ENCODE results near the gene ZP1. TPM values are rescaled to one million over a fixed set of nuclear protein-coding genes. Genes with fewer than 3 reads are reported as not detected.

The ZP1 gene
- total RNA-seq, 1 donor from 2014 or later: not detected

GRCh38 chr11:60830478-60831142 is 36.7 kb upstream of the ZP1 start:
- Histone ChIP-seq H3K27me3 (ENCODE audit: control insufficient read depth, insufficient read depth, low read length) (peaks cover 9% of the 10 kb centered on the region), H3K4me3 (ENCODE audit: low read depth, low read length) (no peak overlapping the region), H3K36me3 (ENCODE audit: control insufficient read depth, insufficient read depth, low read length) (no peaks in the 10 kb centered on the region)
- no peak for TF ChIP-seq CTCF (IDR thresholded peaks at IDR 0.05; ENCODE audit: insufficient read depth, low read length, poor library complexity, severe bottlenecking)
- DNase-seq (ENCODE audit: low read depth): no peak

DNA sequence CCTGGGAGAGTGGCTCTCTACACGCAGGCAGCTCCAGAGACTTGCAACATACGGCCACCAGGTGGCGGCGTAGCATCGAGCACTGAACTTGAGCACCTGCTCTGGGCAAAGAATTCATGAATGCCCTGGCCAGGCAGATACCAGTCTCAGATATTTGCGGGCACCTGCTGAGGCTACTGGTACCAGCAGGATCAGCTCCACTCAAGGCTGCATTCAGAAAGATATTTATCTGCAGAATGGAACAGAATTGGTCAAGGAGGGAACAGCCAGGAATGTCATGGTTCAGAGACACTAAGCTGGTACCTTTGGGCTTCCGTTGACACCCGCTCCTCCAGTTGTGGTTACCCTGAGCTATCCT is 36.2 kb upstream of the ZP1 start:
- peaks cover 9% of the 10 kb centered on the region for H3K27me3 ChIP-seq (ENCODE audit: control insufficient read depth, insufficient read depth, low read length)
- no peaks in the 10 kb centered on the region for H3K36me3 ChIP-seq (ENCODE audit: control insufficient read depth, insufficient read depth, low read length)
- DNase-seq (ENCODE audit: low read depth): peak; percentile 31
- no peak overlapping the region for H3K4me3 ChIP-seq (ENCODE audit: low read depth, low read length)
- TF ChIP-seq CTCF (IDR thresholded peaks at IDR 0.05; ENCODE audit: insufficient read depth, low read length, poor library complexity, severe bottlenecking): peak; percentile 92

DNA sequence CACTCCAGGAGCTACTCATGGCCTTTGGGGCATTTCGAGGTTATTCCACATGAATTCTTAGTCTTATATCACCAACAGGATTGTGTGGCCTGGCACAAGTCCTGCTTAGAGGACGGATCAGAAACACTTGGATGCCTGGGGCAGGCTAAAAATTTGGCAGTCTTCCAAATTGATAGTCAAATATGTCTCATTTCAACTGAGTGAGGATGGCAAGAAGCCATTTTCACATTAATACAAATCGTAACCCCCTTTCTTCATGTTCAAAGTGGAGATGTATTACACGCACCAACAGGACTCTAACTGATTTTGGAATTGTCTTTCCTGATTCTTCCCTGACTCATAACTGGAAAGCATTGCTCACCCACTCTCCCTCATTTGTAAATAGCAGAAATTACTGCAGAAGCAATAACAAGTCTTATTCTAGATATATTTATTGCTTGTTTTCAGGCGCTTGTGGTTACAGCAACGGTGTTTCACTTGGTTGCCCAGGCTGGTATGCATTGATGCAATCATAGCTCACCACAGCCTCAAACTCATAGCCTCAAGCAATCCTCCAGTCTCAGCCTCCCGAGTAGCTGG is 35.8 kb upstream of the ZP1 start:
- DNase-seq (ENCODE audit: low read depth): peak; percentile 54
- no peak for TF ChIP-seq CTCF (IDR thresholded peaks at IDR 0.05; ENCODE audit: insufficient read depth, low read length, poor library complexity, severe bottlenecking)
- Histone ChIP-seq H3K4me3 (ENCODE audit: low read depth, low read length) (no peak overlapping the region), H3K27me3 (ENCODE audit: control insufficient read depth, insufficient read depth, low read length) (peaks cover 9% of the 10 kb centered on the region), H3K36me3 (ENCODE audit: control insufficient read depth, insufficient read depth, low read length) (no peaks in the 10 kb centered on the region)

DNA sequence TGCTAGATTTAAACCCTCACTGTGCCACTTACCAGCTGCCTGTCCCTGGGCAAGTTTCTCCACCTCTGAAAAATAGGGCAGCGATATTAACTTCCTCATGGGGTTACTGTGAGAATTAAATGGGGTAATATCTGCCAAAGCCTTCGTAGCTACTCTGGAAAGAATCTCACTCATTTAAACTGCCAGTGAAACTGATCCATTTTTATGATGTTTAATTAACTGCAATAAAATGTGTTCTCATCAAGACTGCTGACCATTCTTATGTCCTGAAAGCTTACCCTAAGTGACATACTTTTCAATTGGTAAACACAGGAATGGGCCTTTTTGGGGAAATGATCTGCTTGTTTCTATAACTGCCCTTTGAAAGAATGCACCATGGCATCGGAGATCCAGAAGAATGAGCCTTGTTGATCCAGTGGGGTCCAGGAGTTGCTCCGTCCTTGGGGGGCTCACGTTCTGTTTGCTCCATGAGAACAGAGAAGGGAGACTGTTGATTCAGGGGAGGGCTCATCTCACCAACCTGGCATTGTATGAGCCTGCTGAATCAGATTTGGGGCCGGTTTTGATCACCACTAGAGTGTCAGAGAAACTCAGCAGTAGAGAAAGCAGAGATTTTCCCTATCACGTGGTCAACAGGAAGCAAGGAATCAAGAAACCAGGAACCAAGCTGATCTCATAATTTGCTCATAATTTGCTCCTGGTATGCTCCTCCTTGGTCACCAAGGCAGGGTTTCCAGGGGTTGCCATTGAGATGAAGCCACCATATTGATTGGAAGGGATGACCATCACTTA is 32.4 kb upstream of the ZP1 start:
- Histone ChIP-seq H3K27me3 (ENCODE audit: control insufficient read depth, insufficient read depth, low read length) (no peaks in the 10 kb centered on the region), H3K36me3 (ENCODE audit: control insufficient read depth, insufficient read depth, low read length) (no peaks in the 10 kb centered on the region), H3K4me3 (ENCODE audit: low read depth, low read length) (no peak overlapping the region)
- TF ChIP-seq CTCF (IDR thresholded peaks at IDR 0.05; ENCODE audit: insufficient read depth, low read length, poor library complexity, severe bottlenecking): no peak
- no peak for DNase-seq (ENCODE audit: low read depth)

DNA sequence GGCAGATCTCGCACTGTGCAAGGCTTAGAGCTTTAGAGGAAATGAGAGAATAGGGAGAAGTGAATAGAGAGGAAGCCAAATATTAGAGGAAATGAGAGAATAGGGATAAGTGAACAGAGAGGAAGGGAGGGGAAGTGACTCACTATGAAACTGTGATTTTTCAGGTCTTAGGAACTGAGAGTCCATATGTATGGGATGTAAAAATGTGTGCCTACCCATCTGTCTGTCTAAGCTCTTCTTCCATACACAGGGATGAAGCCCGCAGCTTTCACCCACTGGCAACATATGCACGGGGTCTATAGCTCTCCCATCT is 31.9 kb upstream of the ZP1 start:
- H3K27me3 ChIP-seq (ENCODE audit: control insufficient read depth, insufficient read depth, low read length): no peaks in the 10 kb centered on the region
- no peak overlapping the region for H3K4me3 ChIP-seq (ENCODE audit: low read depth, low read length)
- no peaks in the 10 kb centered on the region for H3K36me3 ChIP-seq (ENCODE audit: control insufficient read depth, insufficient read depth, low read length)
- DNase-seq (ENCODE audit: low read depth): no peak
- no peak for TF ChIP-seq CTCF (IDR thresholded peaks at IDR 0.05; ENCODE audit: insufficient read depth, low read length, poor library complexity, severe bottlenecking)
